MCF 10A (cell line): Measurements from ENCODE around the gene SERPINB1. TPM values are rescaled to one million over a fixed set of nuclear protein-coding genes. Genes with fewer than 3 reads are reported as not detected.

Experiments used
- BruUV-seq: library from RNA; stranded (reverse); fragments of 400-500 nt; replicated peaks from 2 replicates; lab custom pipeline; 2021; lab: Mats Ljungman, UMichigan
- CTCF ChIA-PET: fragments of 300-600 bp; sonication (Branson Sonifier 250); formaldehyde crosslinking; extraction: SDS; loops from one replicate; lab custom pipeline; 2021; ENCODE audit warnings: antibody characterized with exemption, inconsistent platforms; lab: Yijun Ruan, JAX
- POLR2A ChIA-PET: fragments of 300-600, 350-650 bp; sonication (Branson Sonifier 250); formaldehyde crosslinking; extraction: SDS; loops from one replicate; lab custom pipeline; 2020; ENCODE audit warnings: antibody characterized with exemption, inconsistent platforms; lab: Yijun Ruan, JAX
- DNase-seq: peaks from one replicate; pipeline ENCODE4 v3.0.0-alpha.2; 2018; ENCODE audit not compliant: unreplicated experiment
- H3K27ac Mint-ChIP-seq: one replicate; pipeline ENCODE4 v1.8.0; 2022; ENCODE audit warnings: mild to moderate bottlenecking, low read depth, mixed read lengths; ENCODE audit not compliant: unreplicated experiment
- H3K27me3 Mint-ChIP-seq: one replicate; pipeline ENCODE4 v1.8.0; 2022; ENCODE audit warnings: mixed read lengths; ENCODE audit not compliant: insufficient read depth, unreplicated experiment
- H3K36me3 Mint-ChIP-seq: one replicate; pipeline ENCODE4 v1.8.0; 2022; ENCODE audit warnings: mild to moderate bottlenecking, moderate library complexity, mixed read lengths; ENCODE audit not compliant: insufficient read depth, unreplicated experiment
- H3K4me1 Mint-ChIP-seq: one replicate; pipeline ENCODE4 v1.8.0; 2022; ENCODE audit warnings: mixed read lengths; ENCODE audit not compliant: insufficient read depth, unreplicated experiment
- H3K4me3 Mint-ChIP-seq: one replicate; pipeline ENCODE4 v1.8.0; 2022; ENCODE audit warnings: mild to moderate bottlenecking, moderate library complexity, mixed read lengths; ENCODE audit not compliant: unreplicated experiment
- H3K9me3 Mint-ChIP-seq: one replicate; pipeline ENCODE4 v1.8.0; 2022; ENCODE audit warnings: mixed read lengths; ENCODE audit not compliant: unreplicated experiment
- intact Hi-C: fragments of 100-400 bp; cut with micrococcal nuclease; formaldehyde crosslinking; loops from 2 replicates; pipeline ENCODE4 v1.14.1; 2022
- total RNA-seq: library from RNA; stranded (reverse); gene quantifications from 2 replicates; pipeline ENCODE4 v1.2.3, GENCODE V29; 2022
- TF ChIP-seq, protein P1 (sequence below): fragments of 200-600 bp; IDR thresholded peaks from one replicate; pipeline ENCODE4 v1.8.0; 2022; ENCODE audit warnings: antibody characterized with exemption, mild to moderate bottlenecking; ENCODE audit not compliant: unreplicated experiment

The SERPINB1 gene
- total RNA-seq, 1 experiment from 2014 or later = 20.8 TPM

DNA sequence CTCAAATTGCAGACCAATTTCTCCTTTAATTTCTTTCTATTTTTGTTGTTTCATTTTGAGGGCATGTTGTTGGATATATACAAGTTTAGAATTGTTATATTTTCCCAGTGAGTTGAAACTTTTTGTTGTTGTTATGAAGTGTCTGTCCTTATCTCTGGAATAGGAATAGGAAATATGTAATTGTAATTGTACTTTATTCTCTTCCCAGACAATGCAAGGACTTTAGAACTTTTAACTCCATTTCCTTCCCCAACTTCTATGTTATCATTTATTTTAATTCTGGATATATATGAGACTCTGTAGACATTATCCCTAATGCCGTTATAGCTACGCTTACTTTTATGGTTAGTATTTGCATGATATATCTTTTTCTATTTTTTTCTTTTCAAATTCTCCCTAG is 12.4 kb downstream of the SERPINB1 start:
- intact Hi-C loops = no loop called here
- ChIA-PET POLR2A (interaction anchor here (1.2 to 4.6 kb wide), 2 partner anchors 11 kb away, joined by 8 to 22 read pairs; partner anchors contain the start of gene SERPINB1), CTCF (no interaction called here)
- Mint-ChIP-seq H3K27ac (no peak overlapping the region), H3K27me3 (no peaks in the 10 kb centered on the region), H3K9me3 (no peaks in the 10 kb centered on the region), H3K36me3 (peaks cover 13% of the 10 kb centered on the region), H3K4me3 (no peak overlapping the region), H3K4me1 (no peaks in the 10 kb centered on the region)
- TF ChIP-seq, protein P1, sequence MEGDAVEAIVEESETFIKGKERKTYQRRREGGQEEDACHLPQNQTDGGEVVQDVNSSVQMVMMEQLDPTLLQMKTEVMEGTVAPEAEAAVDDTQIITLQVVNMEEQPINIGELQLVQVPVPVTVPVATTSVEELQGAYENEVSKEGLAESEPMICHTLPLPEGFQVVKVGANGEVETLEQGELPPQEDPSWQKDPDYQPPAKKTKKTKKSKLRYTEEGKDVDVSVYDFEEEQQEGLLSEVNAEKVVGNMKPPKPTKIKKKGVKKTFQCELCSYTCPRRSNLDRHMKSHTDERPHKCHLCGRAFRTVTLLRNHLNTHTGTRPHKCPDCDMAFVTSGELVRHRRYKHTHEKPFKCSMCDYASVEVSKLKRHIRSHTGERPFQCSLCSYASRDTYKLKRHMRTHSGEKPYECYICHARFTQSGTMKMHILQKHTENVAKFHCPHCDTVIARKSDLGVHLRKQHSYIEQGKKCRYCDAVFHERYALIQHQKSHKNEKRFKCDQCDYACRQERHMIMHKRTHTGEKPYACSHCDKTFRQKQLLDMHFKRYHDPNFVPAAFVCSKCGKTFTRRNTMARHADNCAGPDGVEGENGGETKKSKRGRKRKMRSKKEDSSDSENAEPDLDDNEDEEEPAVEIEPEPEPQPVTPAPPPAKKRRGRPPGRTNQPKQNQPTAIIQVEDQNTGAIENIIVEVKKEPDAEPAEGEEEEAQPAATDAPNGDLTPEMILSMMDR = no peak
- no TSS peak for BruUV-seq
- no peak for DNase-seq

DNA sequence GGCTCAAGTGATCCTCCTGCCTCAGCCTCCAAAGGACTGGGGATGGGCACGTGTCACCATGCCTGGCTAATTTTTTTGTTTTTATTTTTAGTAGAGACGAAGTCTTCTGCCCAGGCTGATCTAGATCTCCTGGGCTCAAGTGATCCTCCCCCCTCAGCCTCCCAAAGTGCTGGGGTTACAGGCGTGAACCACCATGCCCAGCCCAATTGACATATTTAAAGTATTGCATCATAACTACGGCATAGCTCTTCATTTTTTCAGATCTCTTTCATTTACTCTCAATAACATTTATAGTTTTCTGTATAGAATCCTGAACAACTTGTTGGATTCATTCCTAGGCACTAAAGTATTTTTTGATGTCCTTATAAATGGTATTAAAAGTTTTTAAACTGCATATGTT is 13.0 kb downstream of the SERPINB1 start:
- H3K4me3 Mint-ChIP-seq = no peak overlapping the region
- H3K27me3 Mint-ChIP-seq = no peaks in the 10 kb centered on the region
- H3K4me1 Mint-ChIP-seq = peaks cover 3% of the 10 kb centered on the region
- BruUV-seq = no TSS peak
- ChIA-PET POLR2A (interaction anchor here (1.2 to 4.6 kb wide), 2 partner anchors 10 to 11 kb away, joined by 8 to 22 read pairs; partner anchors contain the start of gene SERPINB1), CTCF (no interaction called here)
- intact Hi-C loops = no loop called here
- TF ChIP-seq, protein P1 = no peak
- no peaks in the 10 kb centered on the region for H3K9me3 Mint-ChIP-seq
- H3K27ac Mint-ChIP-seq = no peak overlapping the region
- H3K36me3 Mint-ChIP-seq = peaks cover 13% of the 10 kb centered on the region
- no peak for DNase-seq

DNA sequence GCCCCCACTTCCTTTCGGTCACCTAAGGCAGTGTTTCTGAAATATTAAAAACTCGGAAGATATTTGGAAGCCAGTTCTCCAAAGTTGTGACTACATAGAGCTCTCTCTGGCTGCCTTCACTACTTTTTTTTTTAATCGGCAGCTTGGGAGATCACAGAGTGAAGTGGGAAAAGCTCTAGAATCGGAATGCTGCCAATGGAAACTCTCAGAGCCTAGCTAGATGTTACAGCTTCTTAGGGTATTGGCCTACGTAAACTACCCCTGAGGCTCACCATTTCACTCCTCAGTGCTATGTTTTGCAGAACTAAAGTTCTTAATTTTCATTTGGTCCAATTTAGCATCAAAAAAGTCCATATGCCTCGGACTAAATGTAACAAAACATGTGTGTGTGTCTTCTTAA is 14.5 kb downstream of the SERPINB1 start:
- ChIA-PET CTCF (interaction anchor here (0.7 to 1.0 kb wide), 2 partner anchors 19 to 29 kb away, joined by 3 read pairs; no protein-coding TSS in a partner anchor), POLR2A (interaction anchor here (2.1 to 4.6 kb wide), 2 partner anchors 9 to 13 kb away, joined by 8 to 22 read pairs; partner anchors contain the start of gene SERPINB1)
- Mint-ChIP-seq H3K4me1 (peaks cover 9% of the 10 kb centered on the region), H3K27me3 (no peaks in the 10 kb centered on the region), H3K9me3 (no peaks in the 10 kb centered on the region), H3K4me3 (no peak overlapping the region), H3K36me3 (peaks cover 6% of the 10 kb centered on the region), H3K27ac (no peak overlapping the region)
- TF ChIP-seq, protein P1 = no peak
- no peak for DNase-seq
- no TSS peak for BruUV-seq
- intact Hi-C loops = no loop called here

DNA sequence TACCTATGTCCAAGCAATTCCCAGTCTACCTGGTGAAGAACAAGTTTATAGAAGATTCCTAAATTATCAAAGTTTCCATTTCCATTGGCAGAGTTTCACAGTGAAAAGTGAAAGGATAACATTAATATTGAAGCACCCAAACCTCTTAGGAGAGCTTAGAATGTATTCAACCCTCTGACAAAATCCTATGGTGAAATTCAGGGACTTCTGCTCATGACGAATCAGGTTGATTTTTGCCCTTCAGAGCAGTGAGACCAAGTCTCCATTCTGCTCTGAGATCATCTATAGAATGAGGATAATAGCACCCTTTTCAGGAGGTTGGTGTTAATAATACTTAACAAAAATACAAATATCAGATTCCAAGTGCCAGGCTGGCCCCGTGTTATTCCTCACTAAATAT is 15.5 kb downstream of the SERPINB1 start:
- POLR2A ChIA-PET = interaction anchor here (0.6 to 4.6 kb wide), 4 partner anchors 8 to 1195 kb away, joined by 3 to 22 read pairs (median 6); partner anchors contain the start of gene SERPINB1
- intact Hi-C loops = no loop called here
- TF ChIP-seq, protein P1 = no peak
- no peaks in the 10 kb centered on the region for H3K27me3 Mint-ChIP-seq
- no peak for DNase-seq
- no peak overlapping the region for H3K27ac Mint-ChIP-seq
- CTCF ChIA-PET = interaction anchor here (1.0 kb wide), 1 partner anchor 32 kb away, joined by 3 read pairs; no protein-coding TSS in a partner anchor
- no peaks in the 10 kb centered on the region for H3K9me3 Mint-ChIP-seq
- H3K4me1 Mint-ChIP-seq = peaks cover 9% of the 10 kb centered on the region
- H3K4me3 Mint-ChIP-seq = no peak overlapping the region
- no peaks in the 10 kb centered on the region for H3K36me3 Mint-ChIP-seq
- no TSS peak for BruUV-seq
